ENCODE measurements around the gene WDFY4.

The WDFY4 gene

DNA sequence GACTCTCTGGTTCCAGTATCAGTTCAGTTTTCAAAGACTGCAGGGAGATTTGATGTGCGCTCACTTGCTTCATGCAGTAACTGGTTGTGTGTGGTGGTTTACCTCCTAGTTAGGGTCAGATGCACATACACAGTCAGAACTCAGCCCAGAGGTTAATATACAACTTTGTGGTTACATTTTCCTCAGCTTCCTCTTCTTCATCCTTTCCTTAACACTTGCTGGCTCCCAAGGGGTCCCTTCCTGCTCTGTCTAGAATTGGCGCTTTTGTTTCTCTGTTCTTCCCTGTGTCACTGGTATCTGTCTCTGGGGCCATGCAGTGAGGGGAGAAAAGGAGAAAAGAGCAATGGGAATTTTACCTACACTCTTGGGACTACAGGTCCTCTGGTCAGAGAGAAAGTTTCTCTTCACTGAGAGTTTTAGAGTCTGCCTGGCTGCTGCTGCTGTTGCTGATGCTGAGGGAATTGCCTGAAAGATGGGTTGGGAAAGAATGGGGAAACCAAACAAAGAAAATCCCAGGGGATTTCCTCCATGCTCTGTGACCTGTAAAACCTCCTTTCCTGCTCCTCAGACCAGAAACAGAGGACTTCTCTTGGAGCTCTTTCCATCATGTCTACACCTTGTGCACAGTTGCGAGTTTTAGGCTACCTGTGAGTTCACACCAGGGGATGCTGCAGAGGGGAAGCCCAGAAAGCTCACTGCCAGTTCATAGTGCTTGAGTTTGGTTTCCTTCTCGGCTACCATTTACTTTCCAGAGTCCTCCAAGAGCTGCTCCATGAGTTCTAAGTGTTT is 74.6 kb downstream of the WDFY4 start:
- no peak overlapping the region for H3K23ac ChIP-seq (ENCODE audit: low read depth, low read length, poor library complexity)
- no peak overlapping the region for H2AFZ ChIP-seq (ENCODE audit: low read length)
- H2BK5ac ChIP-seq (ENCODE audit: low read length), result no peak overlapping the region

GRCh38 chr10:48760983-48761382 is 76.3 kb downstream of the WDFY4 start:
- Histone ChIP-seq H3K4ac (ENCODE audit: low read length) (no peak overlapping the region), H4K91ac (ENCODE audit: low read depth, low read length, poor library complexity) (no peak overlapping the region), H3K18ac (ENCODE audit: low read length) (no peak overlapping the region), H3K9ac (ENCODE audit: low read depth, low read length, poor library complexity) (no peak overlapping the region), H3K23ac (ENCODE audit: low read depth, low read length, poor library complexity) (no peak overlapping the region), H3K4me3 (ENCODE audit: low read length in 2 of 2) (no peak overlapping the region), H3K9me3 (replicated peaks in 1 of 2; ENCODE audit: control insufficient read depth in 2 of 2, insufficient read depth in 1 of 2, low read depth in 1 of 2, low read length in 2 of 2) (no peaks in the 10 kb centered on the region), H2BK120ac (ENCODE audit: low read depth, low read length) (no peak overlapping the region), H3K14ac (ENCODE audit: low read length) (no peak overlapping the region), H2BK12ac (ENCODE audit: low read length) (no peak overlapping the region), H2BK5ac (ENCODE audit: low read length) (no peak overlapping the region), H3K4me1 (ENCODE audit: control insufficient read depth in 2 of 2, insufficient read depth in 1 of 2, low read depth in 1 of 2, low read length in 2 of 2) (no peaks in the 10 kb centered on the region), H3K36me3 (replicated peaks in 1 of 2; ENCODE audit: control insufficient read depth in 2 of 2, insufficient read depth in 2 of 2, low read length in 2 of 2) (no peaks in the 10 kb centered on the region), H3K27ac (replicated peaks; ENCODE audit: low read length) (no peak overlapping the region), H3K27me3 (ENCODE audit: control insufficient read depth in 3 of 3, insufficient read depth in 3 of 3, low read depth in 1 of 3, low read length in 3 of 3) (no peaks in the 10 kb centered on the region), H3K79me1 (ENCODE audit: low read depth, low read length) (no peaks in the 10 kb centered on the region), H2BK15ac (ENCODE audit: low read length) (no peak overlapping the region), H2AFZ (ENCODE audit: low read length) (no peak overlapping the region), H4K8ac (ENCODE audit: low read depth, low read length) (no peak overlapping the region), H2AK5ac (ENCODE audit: low read depth, low read length) (no peak overlapping the region), H3K4me2 (ENCODE audit: insufficient read depth, low read length, poor library complexity, severe bottlenecking) (no peak overlapping the region)
- no CpG with 5 or more reads among the region's 5 CpGs for WGBS, 2 donors (ENCODE audit: extremely low coverage in 2 of 2, insufficient read length in 2 of 2, insufficient replicate concordance in 1 of 2)
- no peak for DNase-seq (ENCODE audit: low spot score)

More for the DNA sequence above, 74.6 kb downstream of the WDFY4 start:
- no peak overlapping the region for H3K18ac ChIP-seq (ENCODE audit: low read length)
- no peaks in the 10 kb centered on the region for H3K9me3 ChIP-seq (replicated peaks in 1 of 2; ENCODE audit: control insufficient read depth in 2 of 2, insufficient read depth in 1 of 2, low read depth in 1 of 2, low read length in 2 of 2)
- no peak overlapping the region for H2BK12ac ChIP-seq (ENCODE audit: low read length)
- no peak overlapping the region for H3K9ac ChIP-seq (ENCODE audit: low read depth, low read length, poor library complexity)
- WGBS, 2 donors (ENCODE audit: extremely low coverage in 2 of 2, insufficient read length in 2 of 2, insufficient replicate concordance in 1 of 2), result no CpG with 5 or more reads among the region's 4 CpGs
- H3K4me3 ChIP-seq (ENCODE audit: low read length in 2 of 2), result no peak overlapping the region
- no peak overlapping the region for H3K4ac ChIP-seq (ENCODE audit: low read length)
- no peak overlapping the region for H3K14ac ChIP-seq (ENCODE audit: low read length)
- H3K4me1 ChIP-seq (ENCODE audit: control insufficient read depth in 2 of 2, insufficient read depth in 1 of 2, low read depth in 1 of 2, low read length in 2 of 2), result no peaks in the 10 kb centered on the region
- no peak overlapping the region for H2BK120ac ChIP-seq (ENCODE audit: low read depth, low read length)
- no peak overlapping the region for H2BK15ac ChIP-seq (ENCODE audit: low read length)
- no peak overlapping the region for H4K91ac ChIP-seq (ENCODE audit: low read depth, low read length, poor library complexity)
- H2AK5ac ChIP-seq (ENCODE audit: low read depth, low read length), result no peak overlapping the region
- H4K8ac ChIP-seq (ENCODE audit: low read depth, low read length), result no peak overlapping the region
- no peak overlapping the region for H3K4me2 ChIP-seq (ENCODE audit: insufficient read depth, low read length, poor library complexity, severe bottlenecking)
- no peaks in the 10 kb centered on the region for H3K27me3 ChIP-seq (ENCODE audit: control insufficient read depth in 3 of 3, insufficient read depth in 3 of 3, low read depth in 1 of 3, low read length in 3 of 3)
- no peaks in the 10 kb centered on the region for H3K36me3 ChIP-seq (replicated peaks in 1 of 2; ENCODE audit: control insufficient read depth in 2 of 2, insufficient read depth in 2 of 2, low read length in 2 of 2)
- no peaks in the 10 kb centered on the region for H3K79me1 ChIP-seq (ENCODE audit: low read depth, low read length)
- no peak for DNase-seq (ENCODE audit: low spot score)
- no peak overlapping the region for H3K27ac ChIP-seq (replicated peaks; ENCODE audit: low read length)

DNA sequence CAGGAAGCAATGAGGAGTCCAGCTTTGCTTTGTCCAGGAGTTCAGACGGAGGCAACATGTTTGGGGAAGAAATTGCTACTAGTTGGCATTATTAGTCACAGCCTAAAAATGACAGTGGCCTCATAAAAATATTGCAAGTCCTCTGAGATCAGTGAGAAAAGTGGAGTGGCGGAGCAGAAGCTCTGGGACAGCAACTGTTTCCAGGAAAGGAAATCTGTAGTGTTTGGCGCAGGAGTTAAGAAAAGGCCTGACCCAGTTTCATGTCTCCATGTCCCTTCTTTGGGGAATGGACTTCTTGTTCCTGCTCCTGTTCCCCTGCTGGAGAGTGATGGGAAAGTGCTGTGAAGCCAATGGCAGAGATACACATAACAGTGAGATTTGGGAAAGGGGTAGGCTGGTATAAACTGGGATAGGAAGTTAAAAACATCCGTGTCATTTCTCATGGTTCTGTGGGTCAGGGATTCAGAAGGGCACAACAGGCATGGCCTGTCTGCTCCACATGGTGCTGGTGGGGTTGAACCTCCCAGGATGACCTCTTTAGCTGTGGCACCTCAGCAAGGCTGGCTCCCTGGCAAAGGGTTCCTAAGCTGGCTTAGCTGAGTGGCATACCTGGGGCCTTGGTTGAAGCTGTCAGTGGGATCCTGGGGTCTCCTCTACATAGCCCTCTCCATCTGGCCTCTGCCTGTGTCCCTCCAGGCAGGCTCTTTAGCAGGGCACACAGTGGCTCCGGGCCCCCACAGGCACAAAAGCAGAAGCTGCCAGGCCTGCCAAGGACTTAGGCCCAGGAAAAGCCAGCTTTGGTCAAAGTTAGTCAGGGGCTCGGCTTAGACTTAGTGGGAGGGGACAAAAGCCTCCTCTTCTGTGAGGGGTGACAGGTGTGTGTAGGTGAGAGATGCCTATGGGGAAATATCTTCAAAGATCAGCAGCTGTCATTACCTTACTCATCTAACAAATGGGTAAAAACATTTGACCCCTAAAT is 77.7 kb downstream of the WDFY4 start:
- H2BK12ac ChIP-seq (ENCODE audit: low read length), result no peak overlapping the region
- no peaks in the 10 kb centered on the region for H3K4me1 ChIP-seq (ENCODE audit: control insufficient read depth in 2 of 2, insufficient read depth in 1 of 2, low read depth in 1 of 2, low read length in 2 of 2)
- no peak overlapping the region for H2AFZ ChIP-seq (ENCODE audit: low read length)
- no peak overlapping the region for H2BK120ac ChIP-seq (ENCODE audit: low read depth, low read length)
- no peak overlapping the region for H3K18ac ChIP-seq (ENCODE audit: low read length)
- no peak overlapping the region for H2BK15ac ChIP-seq (ENCODE audit: low read length)
- no peaks in the 10 kb centered on the region for H3K36me3 ChIP-seq (replicated peaks in 1 of 2; ENCODE audit: control insufficient read depth in 2 of 2, insufficient read depth in 2 of 2, low read length in 2 of 2)
- no peak overlapping the region for H4K8ac ChIP-seq (ENCODE audit: low read depth, low read length)
- no peaks in the 10 kb centered on the region for H3K27me3 ChIP-seq (ENCODE audit: control insufficient read depth in 3 of 3, insufficient read depth in 3 of 3, low read depth in 1 of 3, low read length in 3 of 3)
- H3K27ac ChIP-seq (replicated peaks; ENCODE audit: low read length), result no peak overlapping the region
- H3K79me1 ChIP-seq (ENCODE audit: low read depth, low read length), result no peaks in the 10 kb centered on the region
- H3K4me3 ChIP-seq (ENCODE audit: low read length in 2 of 2), result no peak overlapping the region
- no peak for DNase-seq (ENCODE audit: low spot score)
- no peak overlapping the region for H4K91ac ChIP-seq (ENCODE audit: low read depth, low read length, poor library complexity)
- H2BK5ac ChIP-seq (ENCODE audit: low read length), result no peak overlapping the region
- no peak overlapping the region for H3K14ac ChIP-seq (ENCODE audit: low read length)
- H3K4ac ChIP-seq (ENCODE audit: low read length), result no peak overlapping the region
- no peak overlapping the region for H3K9ac ChIP-seq (ENCODE audit: low read depth, low read length, poor library complexity)
- no peaks in the 10 kb centered on the region for H3K9me3 ChIP-seq (replicated peaks in 1 of 2; ENCODE audit: control insufficient read depth in 2 of 2, insufficient read depth in 1 of 2, low read depth in 1 of 2, low read length in 2 of 2)
- WGBS, 2 donors (ENCODE audit: extremely low coverage in 2 of 2, insufficient read length in 2 of 2, insufficient replicate concordance in 1 of 2), result no CpG with 5 or more reads among the region's 6 CpGs
- no peak overlapping the region for H2AK5ac ChIP-seq (ENCODE audit: low read depth, low read length)
- no peak overlapping the region for H3K4me2 ChIP-seq (ENCODE audit: insufficient read depth, low read length, poor library complexity, severe bottlenecking)
- no peak overlapping the region for H3K23ac ChIP-seq (ENCODE audit: low read depth, low read length, poor library complexity)

- no peak overlapping the region for H2BK5ac ChIP-seq (ENCODE audit: low read length)
- H2BK12ac ChIP-seq (ENCODE audit: low read length), result no peak overlapping the region
- H3K23ac ChIP-seq (ENCODE audit: low read depth, low read length, poor library complexity), result no peak overlapping the region
- H3K14ac ChIP-seq (ENCODE audit: low read length), result no peak overlapping the region
- H2BK120ac ChIP-seq (ENCODE audit: low read depth, low read length), result no peak overlapping the region
- no peaks in the 10 kb centered on the region for H3K9me3 ChIP-seq (replicated peaks in 1 of 2; ENCODE audit: control insufficient read depth in 2 of 2, insufficient read depth in 1 of 2, low read depth in 1 of 2, low read length in 2 of 2)
- H3K9ac ChIP-seq (ENCODE audit: low read depth, low read length, poor library complexity), result no peak overlapping the region
- DNase-seq (ENCODE audit: low spot score), result no peak
- H4K8ac ChIP-seq (ENCODE audit: low read depth, low read length), result no peak overlapping the region
- no peak overlapping the region for H2AFZ ChIP-seq (ENCODE audit: low read length)
- H3K79me1 ChIP-seq (ENCODE audit: low read depth, low read length), result no peaks in the 10 kb centered on the region
- H2AK5ac ChIP-seq (ENCODE audit: low read depth, low read length), result no peak overlapping the region
- H4K91ac ChIP-seq (ENCODE audit: low read depth, low read length, poor library complexity), result no peak overlapping the region
- no peak overlapping the region for H3K27ac ChIP-seq (replicated peaks; ENCODE audit: low read length)
- no peaks in the 10 kb centered on the region for H3K4me1 ChIP-seq (ENCODE audit: control insufficient read depth in 2 of 2, insufficient read depth in 1 of 2, low read depth in 1 of 2, low read length in 2 of 2)
- no peak overlapping the region for H3K18ac ChIP-seq (ENCODE audit: low read length)
- no peak overlapping the region for H3K4me2 ChIP-seq (ENCODE audit: insufficient read depth, low read length, poor library complexity, severe bottlenecking)
- no peaks in the 10 kb centered on the region for H3K36me3 ChIP-seq (replicated peaks in 1 of 2; ENCODE audit: control insufficient read depth in 2 of 2, insufficient read depth in 2 of 2, low read length in 2 of 2)
- no peaks in the 10 kb centered on the region for H3K27me3 ChIP-seq (ENCODE audit: control insufficient read depth in 3 of 3, insufficient read depth in 3 of 3, low read depth in 1 of 3, low read length in 3 of 3)
- H3K4me3 ChIP-seq (ENCODE audit: low read length in 2 of 2), result no peak overlapping the region
- H3K4ac ChIP-seq (ENCODE audit: low read length), result no peak overlapping the region
- WGBS, 2 donors (ENCODE audit: extremely low coverage in 2 of 2, insufficient read length in 2 of 2, insufficient replicate concordance in 1 of 2), result no CpG with 5 or more reads among the region's 5 CpGs
- H2BK15ac ChIP-seq (ENCODE audit: low read length), result no peak overlapping the region
These were observed 78.8 kb downstream of the WDFY4 start for GRCh38 chr10:48763403-48763965.
